ENCODE results near the gene CMIP.

The CMIP gene

DNA sequence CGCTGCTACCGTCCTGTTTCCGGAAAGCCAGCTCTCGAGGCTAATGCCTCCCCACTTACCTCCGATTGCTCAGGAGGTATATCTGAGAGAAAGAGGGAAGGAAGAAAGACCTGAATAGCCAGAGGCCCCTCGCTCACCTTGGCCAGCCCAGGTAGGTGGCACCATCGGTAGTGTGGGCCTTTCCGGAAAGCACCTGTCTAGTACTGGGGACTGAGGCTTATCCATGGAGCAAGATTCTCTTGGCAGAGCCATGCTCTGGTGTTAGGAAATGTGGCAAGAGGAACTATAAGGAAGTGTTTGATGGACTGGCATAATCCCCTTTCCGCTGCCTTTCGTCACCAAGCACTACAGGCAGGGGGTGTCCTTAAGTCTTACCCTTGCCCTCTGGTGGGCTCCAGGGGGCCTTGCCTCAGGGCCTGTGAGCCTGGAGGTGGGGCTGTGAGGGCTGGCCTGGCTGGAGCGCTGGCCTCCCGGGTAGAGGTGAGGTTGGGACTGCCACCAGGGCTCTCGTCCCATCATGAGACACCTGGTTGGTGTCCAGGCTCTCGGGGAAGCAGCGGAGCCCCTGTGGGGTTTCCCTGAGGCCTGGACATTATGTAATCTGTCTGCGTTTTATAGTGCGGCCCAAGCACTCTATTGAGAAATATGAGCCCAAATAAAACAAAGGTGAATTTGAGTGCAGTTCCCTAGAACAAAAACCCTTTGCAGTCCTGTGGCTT, 2.9 kb downstream of the CMIP start:
- no peak for DNase-seq

DNA sequence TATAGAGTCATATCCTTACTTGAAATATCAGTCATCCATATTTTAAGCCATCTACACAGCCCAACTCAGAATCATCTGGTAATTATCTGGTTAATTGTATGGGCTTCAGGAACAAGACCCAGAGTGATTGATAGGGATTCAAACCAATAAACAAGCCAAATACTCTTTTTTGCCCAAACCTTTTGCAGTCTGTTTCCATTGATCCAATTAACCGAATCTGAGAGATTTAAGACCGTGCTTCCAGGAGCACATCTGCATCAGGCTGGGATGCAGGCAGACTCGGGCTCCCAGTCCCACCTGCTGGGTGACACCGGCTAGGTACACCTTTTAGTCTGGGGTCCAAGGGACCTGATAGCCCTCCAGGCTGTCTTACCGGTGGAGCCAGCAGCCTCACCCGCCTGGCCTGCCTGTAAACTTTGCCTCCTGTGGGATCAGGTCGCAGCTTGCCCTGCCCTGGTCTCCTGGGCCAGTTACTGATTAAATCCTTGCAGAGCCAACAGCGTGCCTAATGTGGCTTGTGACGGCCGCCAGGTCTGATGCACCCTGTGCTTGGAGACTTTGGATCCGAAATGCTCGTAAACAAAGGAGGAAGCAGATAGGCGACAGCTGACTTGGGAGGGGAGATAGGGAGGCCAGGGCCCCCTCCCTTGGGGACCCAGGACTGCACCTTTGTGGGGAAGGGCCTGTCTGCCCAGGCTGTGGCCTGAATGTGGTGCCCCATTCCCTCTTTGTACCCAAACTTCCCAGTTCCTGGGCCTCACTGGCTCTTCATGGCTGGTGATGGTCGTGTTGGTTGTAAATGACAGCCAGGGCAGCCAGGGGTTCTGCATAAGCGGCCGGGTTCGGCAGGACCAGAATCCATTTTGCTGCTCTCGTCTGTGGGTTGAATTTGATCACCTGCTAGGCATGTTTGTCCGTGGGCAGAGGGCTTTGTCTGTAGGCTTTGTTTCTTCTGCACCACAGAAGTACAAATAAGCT, 3.8 kb downstream of the CMIP start:
- DNase-seq: no peak

DNA sequence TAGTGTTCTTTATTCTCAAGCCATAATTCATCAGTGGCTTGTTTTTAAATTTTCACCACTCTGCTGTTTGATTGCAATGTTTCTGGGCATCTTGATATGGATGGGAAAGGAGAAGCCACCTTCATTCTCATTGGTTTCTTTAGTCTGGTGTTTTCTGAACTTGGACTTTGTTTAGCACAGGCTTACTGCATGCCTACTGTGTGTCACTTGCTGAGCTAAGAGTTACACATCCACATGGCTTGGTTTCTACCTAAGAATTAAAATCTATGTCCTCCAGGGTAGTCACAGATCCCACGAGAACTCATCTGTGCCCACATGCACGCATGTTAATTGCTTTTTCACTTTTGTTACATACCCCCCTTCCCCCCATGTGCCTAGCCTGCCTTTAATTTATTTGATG, 4.6 kb downstream of the CMIP start:
- no peak for DNase-seq

DNA sequence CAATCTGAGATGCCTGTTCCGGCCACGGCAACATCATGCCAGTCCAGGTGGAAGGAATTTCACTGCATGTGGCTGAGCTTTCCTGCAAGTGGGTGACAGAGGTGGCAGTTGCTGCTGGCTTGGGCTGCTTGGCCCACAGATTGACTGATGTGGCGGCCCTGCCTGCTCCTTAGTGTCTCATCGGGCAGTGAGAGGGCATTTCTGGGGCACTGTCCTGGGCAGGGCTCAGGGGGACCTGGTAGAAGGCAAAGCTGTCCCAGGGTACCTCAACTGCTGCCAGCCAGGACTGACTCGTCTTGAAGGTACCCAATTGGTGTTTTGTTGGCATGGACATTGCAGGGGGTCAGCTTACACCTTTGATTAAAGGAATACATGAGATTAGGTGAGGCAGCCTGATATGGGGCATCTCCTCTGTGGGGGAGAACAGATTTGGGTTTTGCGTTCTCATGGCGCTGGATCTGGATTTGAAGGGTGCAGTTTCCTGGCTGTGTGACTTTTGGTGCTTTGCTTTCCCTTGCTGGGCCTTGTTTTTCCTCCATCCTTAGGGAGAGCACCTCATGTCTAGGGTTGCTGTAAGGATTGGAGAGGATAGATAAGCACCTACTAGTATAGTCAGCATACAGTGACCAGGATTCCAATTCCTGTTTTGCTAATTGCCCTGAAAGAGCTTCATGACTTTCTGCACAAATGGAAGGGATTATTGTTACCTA, 5.4 kb downstream of the CMIP start:
- no peak for DNase-seq

DNA sequence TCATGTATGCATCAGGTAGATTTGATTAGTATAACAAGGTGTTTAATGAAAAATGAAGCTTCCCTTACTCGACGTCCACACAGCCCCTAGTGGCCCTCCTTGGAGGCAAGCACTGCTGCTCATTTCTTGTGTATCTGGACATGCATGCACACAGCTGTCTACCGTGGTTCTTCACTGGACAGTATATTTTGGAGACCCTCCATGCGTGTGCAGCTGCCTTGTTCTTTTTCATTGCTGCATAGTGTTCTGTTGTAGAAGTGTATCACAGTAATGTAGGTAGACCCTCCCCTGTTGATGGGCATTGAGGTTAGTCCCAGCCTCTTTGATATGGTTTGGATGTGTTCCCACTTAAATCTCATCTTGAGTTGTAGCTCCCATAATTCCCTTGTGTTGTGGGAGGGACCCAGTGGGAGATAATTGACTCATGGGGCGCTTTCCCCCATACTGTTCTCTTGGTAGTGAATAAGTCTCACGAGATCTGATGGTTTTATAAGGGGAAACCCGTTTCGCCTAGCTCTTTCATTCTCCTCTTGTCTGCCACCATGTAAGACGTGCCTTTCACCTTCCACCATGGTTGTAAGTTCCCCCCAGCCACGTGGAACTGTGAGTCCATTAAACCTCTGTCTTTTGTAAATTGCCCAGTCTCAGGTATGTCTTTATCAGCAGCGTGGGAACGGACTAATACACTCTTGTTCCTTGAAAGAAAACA, 6.3 kb downstream of the CMIP start:
- DNase-seq: no peak

DNA sequence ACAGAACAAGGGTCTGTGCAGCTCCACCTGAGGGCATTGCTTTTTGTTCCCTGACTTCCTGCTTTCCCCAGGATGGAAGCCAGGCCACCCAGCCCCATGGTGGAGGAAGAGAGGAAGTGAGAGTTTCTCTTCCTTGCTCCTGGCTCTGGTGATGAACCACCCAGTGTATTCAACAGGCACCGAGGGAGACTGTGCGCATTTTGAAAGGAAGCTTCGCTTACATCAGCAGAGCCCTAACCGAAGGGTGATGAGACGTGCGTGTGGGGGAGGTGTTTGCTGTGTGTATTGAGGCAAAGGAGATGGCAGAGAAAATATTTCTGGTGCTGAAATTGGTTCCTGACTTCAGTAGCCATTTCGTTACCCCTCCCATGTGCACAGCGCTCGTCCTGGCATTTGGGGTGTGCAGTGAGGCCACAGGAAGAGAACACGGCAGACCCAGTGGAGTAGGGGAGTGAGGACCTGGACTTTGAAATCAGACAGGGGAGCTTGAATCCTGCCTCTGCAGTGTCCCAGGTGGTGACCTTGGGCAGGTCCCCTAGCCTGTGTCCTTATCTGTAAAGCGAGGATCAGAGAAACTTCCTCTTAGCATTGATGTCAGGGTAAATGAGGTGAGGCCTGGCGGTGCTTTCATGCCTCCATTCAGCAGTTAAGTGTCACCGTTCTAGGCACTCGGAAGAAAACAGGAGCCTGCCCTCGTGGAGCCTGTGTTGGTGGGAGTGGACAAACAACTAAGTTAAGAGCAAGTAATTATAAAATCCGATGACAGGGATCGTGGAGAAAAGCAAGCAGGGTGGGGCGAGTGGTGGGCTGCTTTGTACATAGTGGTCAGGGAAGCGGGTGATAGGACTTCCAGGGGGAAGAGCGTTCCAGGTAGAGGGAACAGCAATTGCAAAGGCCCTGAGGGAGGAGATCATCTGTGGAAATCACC, 7.4 kb downstream of the CMIP start:
- no peak for DNase-seq

DNA sequence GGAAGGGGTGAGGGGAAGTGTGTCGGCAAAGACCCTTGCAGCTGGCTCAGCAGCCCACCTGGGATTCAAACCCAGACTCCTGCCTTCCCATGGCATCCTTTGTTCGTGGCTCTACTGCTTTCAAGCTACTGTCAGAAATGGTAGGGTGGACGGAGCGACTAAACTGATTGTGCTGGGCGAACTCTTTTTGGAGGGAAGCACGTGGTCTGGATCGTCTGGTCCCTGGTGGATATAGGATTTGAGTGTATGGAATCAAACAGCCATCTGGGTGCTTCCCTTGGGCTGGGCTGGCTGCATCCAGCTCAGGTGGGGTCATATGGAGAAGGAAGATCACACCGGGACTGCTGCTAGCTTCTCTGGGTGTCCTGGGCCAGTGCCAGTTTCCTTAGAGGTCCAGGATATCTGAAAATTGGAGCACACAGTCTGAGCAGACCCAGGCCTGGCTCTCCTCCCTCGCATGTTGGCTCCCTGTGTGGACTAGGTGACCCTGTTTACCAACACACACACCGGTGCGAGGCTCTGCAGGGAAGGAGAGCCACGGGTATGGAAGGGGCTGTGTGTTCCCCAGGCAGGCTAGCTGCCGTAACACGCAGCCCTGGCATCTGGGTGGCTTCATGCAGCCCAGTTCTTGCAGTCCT, 8.6 kb downstream of the CMIP start:
- DNase-seq: no peak

DNA sequence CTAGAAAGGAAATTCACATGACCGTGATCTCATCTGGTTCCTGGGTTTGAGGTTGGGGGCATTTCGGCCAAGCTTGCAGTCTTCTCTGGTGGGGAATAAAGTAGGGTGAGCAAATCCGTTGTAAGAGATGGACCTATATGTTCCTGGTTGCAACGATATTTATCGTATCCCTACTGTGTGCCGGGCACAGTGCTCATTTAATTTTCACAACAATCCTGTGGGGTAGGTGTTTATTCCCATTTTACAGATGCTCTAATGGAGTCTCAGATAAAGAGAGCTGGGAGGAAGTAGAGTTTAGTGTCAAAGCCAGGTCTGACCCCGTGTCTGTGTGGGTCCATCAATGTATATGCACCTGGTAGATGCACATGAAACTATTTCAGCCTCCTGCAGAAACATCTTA, 9.4 kb downstream of the CMIP start:
- no peak for DNase-seq

DNA sequence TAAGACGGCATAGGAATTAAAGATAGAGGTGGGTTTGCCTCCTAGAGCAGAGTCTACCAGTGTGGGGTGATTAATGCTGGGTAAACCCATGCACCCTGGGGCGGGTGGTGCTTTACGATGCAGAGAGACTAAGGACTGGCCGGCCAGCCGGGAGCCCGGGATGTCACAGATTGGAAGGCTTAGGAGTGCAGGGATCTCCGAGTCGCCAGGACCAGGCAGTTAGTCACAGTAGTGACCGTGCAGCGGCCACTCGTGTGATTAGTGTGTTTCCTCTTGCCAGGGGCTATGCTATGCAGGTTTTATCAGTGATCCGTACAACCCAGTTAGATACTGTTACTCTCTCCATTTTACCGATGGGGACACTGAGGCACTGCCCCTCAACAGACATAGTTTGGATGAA, 10.4 kb downstream of the CMIP start:
- no peak for DNase-seq

DNA sequence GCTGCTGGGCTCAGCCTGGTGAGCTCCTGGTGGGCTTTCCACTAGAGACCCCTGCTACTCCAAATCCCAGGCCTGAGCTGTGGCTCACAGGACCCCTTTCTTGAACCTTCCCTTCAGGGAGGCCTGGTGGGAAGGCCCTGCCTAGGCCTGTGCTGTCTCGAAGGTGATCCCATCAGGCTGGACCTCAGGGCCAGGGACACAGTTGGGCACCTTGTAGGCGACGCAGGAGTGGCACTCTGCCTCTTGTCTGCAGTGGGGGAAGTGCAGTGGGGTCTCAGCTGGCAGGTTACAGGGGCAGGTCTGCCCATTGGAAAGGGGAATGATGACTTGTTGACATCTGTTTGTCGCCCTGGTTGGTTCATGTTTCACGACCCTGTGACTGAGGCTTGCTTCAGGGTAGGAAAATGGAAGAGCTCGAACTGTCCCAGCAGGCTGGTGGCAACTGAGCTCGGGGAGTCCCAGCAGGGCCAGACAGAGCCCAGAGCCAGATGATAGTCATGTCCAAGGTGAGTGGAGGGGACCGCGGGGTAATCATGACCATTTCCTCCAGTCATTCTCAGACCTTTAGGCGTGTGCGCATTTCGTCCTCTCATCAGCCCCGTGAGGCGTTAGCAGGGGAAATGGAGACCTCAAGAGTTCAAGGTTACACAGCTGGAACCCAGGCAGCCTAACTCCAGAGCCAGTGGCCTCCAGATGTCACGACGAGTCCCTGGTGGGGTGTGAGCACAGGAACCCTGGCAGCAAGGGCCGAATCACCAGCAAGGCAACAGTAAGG, 11.3 kb downstream of the CMIP start:
- DNase-seq: no peak

DNA sequence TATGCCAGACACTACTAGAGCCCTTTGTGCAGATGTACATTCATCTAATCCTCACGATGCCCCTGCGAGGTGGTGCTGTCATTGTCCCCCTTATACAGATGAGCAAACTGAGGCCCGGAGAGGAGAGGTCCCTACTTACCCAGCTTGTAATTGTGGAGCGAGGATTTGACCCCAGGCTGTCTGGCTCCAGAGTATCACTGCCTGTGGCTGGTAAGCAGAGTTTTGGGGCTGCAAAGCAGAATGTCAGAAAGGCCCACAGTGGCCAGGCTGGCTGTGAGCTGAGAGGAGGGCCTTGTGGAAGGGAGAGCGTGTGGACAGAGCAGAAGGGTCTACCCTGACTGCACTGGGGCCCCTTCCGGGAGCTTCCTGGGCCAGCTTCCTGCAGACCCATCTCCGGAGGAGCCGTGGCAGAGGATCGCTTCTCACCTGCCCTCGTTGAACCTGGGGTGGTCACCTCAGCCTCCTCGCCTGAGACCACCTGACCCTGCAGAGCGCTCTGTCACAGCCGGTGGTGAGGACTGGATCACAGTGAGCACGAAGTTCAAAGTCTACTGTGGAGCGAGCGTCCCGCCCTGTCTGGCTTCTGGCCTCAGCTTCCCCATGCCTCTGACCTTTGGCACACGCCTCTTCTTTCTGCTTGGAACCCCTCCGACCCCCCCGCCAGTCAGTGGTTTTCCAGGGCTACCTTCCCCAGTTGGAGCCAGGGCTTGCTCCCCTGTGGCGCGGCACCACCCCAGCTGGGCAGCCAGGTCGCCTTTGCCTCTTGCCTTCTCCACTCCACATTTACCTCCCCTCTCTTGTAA, 12.1 kb downstream of the CMIP start:
- no peak for DNase-seq

DNA sequence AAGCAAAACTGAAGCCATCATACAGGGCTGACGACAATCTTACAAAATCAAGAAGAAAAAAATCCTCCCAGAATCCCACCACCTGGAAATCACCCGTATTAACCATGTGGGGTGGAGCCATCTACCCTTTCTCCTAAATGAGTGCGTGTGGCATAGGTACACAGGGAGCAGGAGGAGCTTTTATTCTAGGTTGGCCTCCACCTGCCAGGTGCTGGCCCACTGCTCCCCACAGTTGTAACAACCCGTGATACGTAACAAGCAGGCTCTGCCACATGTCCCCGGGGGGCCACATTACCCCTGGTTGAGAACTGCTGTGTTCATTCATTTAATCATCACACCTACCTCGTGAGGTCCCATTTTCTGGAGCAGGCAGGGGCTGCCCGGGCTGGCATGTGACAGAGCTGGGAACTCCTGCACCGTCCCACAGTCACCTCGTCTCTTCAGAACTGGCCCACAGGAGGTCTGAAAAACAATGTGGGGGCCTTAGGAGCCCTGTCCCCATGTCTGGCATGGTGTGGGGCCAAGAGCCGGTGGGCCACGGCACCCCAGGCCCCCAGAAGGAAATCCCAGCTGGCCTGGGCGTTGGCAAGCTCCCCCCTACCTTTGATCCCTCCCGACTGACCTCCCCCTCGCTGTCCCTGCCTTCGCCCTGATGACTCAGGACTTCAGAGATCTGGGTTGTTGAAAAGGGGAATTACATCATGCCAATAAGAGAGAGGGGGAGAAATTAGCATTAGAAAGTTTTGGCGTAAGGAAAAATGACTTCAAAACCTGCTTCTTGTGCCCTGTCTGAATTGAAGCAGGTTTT, 12.9 kb downstream of the CMIP start:
- DNase-seq: peak; percentile 83

DNA sequence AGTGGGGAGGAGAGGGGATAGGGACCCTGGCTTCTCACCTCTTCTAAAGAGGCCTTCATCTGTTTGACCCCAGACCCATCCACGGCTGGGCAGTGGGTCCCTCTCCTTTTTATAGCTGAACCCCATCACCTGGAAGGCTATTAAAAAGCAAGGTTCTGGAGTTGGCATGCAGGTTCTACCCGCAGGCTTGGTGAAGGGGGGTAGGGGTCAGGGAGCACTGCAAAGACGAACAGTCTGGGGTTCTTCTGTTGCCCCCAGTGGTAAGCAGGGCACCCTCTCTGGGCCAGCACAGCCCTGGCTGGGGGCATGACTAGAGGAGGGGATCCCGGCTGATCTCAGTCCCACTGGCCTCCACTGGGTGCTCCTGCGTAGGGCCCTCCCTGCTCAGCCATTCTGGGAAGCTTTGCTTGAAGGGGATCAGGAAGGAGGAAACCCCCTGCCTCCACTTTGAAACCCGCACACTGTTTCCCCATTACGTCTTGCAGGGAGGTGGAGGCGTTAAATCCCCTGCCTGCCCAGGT, 13.6 kb downstream of the CMIP start:
- DNase-seq: no peak

DNA sequence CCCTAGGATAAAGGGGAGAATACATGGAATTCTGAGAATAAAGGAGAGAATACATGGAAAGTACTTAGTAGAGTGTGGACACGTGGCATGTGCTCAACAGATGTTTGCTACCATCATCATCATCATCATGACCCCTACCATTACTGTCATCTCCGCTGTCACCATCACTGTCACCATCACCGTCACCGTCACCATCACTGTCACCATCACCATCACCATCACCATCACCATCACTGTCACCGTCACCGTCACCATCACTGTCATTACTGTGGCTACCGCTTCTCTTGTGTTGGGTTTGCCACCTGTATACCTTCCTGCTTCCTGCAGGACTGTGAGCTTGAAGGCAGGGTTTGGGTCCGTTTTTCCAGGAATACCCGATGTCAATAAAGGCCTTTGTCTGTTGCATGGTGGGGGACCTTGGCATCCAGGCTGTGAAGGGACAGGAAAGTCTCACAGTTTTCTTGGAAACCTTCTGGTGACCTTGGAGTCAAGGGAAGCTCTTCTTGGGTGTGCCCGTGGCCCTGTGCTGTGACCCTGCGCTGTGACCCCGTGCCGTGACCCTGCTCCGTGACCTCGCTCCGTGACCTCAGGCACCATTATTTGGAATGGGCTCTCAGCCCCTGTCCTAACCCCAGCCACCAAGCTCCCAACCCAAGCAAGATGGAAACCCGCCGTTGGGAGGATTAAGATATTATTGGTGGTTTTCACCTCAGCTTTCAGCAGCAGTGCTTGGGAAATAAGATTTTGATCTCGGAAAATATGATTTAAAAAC, 14.4 kb downstream of the CMIP start:
- DNase-seq: no peak

DNA sequence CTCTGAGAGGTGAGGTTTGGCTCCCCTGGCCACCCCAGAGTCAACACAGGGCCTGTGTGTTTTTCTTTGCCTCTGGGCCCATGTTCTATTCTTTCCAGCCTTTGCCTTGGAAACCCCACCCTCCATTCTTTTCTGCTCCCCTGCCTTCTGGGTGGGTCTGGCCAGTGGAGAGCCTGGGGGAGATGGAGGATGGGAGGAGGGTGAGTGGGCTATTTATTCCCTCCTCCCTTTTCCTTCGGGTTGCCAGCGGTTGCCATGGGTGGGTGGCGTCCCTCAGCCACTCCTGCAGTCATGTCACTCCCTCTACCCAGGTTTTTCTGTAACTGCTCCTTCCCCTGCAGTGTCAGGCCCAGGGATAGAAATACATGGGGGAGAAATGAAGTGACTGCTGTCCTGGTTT, 15.5 kb downstream of the CMIP start:
- no peak for DNase-seq

DNA sequence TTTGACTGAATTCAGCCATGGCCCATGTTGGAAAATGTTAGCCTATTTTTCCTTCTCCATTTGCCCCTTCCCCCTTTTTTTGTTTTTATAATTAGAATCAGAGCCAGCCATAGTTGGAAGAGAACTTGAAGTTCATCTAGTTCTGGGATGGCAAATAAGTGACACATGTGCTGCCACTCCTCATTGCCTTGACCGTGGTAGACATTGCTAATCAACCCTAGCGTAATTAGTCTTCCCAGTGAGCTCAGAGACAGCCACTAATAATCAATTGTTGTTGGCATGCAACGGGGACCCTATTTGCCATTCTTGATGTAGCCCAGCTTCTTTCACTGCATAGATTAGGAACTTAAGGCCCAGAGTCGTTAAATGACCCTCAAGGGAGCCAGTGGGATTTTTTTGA, 16.6 kb downstream of the CMIP start:
- DNase-seq: no peak

DNA sequence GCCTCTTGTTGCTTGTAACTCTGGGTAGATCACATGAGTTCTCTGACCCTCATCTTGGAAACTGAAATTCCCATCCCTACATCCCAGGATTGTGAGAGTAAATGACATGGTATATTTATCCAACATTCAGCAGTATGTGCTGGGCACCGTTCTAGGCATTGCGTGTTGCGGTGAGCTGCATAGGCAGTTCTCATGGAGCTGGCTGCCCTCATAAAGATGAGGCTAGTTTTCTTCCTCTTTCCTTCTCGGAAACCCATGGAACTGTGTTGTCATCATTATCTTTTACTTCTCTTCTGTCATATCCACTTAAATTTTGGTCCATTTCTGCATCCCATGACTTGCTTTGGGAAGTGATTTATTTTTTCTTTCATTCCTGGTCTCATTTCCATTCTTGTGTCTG, 17.2 kb downstream of the CMIP start:
- DNase-seq: no peak

Measured in fibroblast of skin of abdomen (primary cell).